H9 (cell line): Measurements from ENCODE around the gene TMED8. TPM values are rescaled to one million over a fixed set of nuclear protein-coding genes. Genes with fewer than 3 reads are reported as not detected.

Source experiments
- DNase-seq: peaks from one replicate; pipeline ENCODE4 v3.0.0-alpha.2; 2017
- H2AFZ ChIP-seq: one replicate; pipeline ENCODE4 v1.6.1; 2013; ENCODE audit warnings: mild to moderate bottlenecking, low read length, control low read depth, moderate library complexity
- H2AK5ac ChIP-seq: 2 replicates; pipeline ENCODE4 v1.6.1; 2013; ENCODE audit warnings: low read length, control low read depth, mixed read lengths; ENCODE audit not compliant: insufficient read length
- H2BK120ac ChIP-seq: one replicate; pipeline ENCODE4 v1.6.1; 2013; ENCODE audit warnings: low read depth, mild to moderate bottlenecking, low read length, control low read depth, inconsistent platforms; ENCODE audit not compliant: poor library complexity, severe bottlenecking
- H2BK12ac ChIP-seq: 2 replicates; pipeline ENCODE4 v1.6.1; 2013; ENCODE audit warnings: low read length, control low read depth, mixed read lengths, low read depth; ENCODE audit not compliant: insufficient read length
- H2BK15ac ChIP-seq: 2 replicates; pipeline ENCODE4 v1.6.1; 2013; ENCODE audit warnings: low read depth, low read length, control low read depth
- H2BK20ac ChIP-seq: one replicate; pipeline ENCODE4 v1.6.1; 2013; ENCODE audit warnings: low read depth, mild to moderate bottlenecking, low read length, control low read depth, inconsistent platforms; ENCODE audit not compliant: poor library complexity, severe bottlenecking
- H2BK5ac ChIP-seq: 2 replicates; pipeline ENCODE4 v1.6.1; 2013; ENCODE audit warnings: low read length, control low read depth, mixed read lengths; ENCODE audit not compliant: insufficient read length
- H3K14ac ChIP-seq: 2 replicates; pipeline ENCODE4 v1.6.1; 2013; ENCODE audit warnings: low read length, control low read depth; ENCODE audit not compliant: insufficient read depth
- H3K18ac ChIP-seq: 2 replicates; pipeline ENCODE4 v1.6.1; 2013; ENCODE audit warnings: low read depth, mild to moderate bottlenecking, mixed read lengths, low read length, control low read depth; ENCODE audit not compliant: insufficient read length
- H3K23ac ChIP-seq: 2 replicates; pipeline ENCODE4 v1.6.1; 2013; ENCODE audit warnings: low read length, control low read depth, mixed read lengths, low read depth; ENCODE audit not compliant: insufficient read length
- H3K23me2 ChIP-seq: 2 replicates; pipeline ENCODE4 v1.6.1; 2013; ENCODE audit warnings: low read depth, mild to moderate bottlenecking, mixed read lengths, low read length, control low read depth; ENCODE audit not compliant: insufficient read length, poor library complexity, severe bottlenecking
- H3K27ac ChIP-seq: 2 replicates; pipeline ENCODE4 v1.5.1; 2013; ENCODE audit warnings: low read length, control low read depth, mixed read lengths, low read depth; ENCODE audit not compliant: insufficient read length
- H3K27me3 ChIP-seq: 2 replicates; pipeline ENCODE4 v1.6.1; 2013; ENCODE audit warnings: low read length, control low read depth, inconsistent platforms; ENCODE audit not compliant: insufficient read depth
- H3K4ac ChIP-seq: 2 replicates; pipeline ENCODE4 v1.6.1; 2013; ENCODE audit warnings: low read depth, mild to moderate bottlenecking, control low read depth, inconsistent platforms, low read length, moderate library complexity
- H3K4me1 ChIP-seq: 2 replicates; pipeline ENCODE4 v1.6.1; 2013; ENCODE audit warnings: low read length, control low read depth, inconsistent platforms; ENCODE audit not compliant: insufficient read depth
- H3K4me2 ChIP-seq: 2 replicates; pipeline ENCODE4 v1.6.1; 2013; ENCODE audit warnings: low read length, control low read depth, mixed read lengths; ENCODE audit not compliant: insufficient read length, insufficient read depth
- H3K56ac ChIP-seq: 2 replicates; pipeline ENCODE4 v1.6.1; 2013; ENCODE audit warnings: low read depth, mild to moderate bottlenecking, mixed read lengths, low read length, control low read depth; ENCODE audit not compliant: insufficient read length
- H3K79me1 ChIP-seq: 2 replicates; pipeline ENCODE4 v1.6.1; 2013; ENCODE audit warnings: low read depth, mild to moderate bottlenecking, moderate library complexity, low read length, control low read depth, inconsistent platforms; ENCODE audit not compliant: insufficient read depth, poor library complexity, severe bottlenecking
- H3K79me2 ChIP-seq: 2 replicates; pipeline ENCODE4 v1.6.1; 2013; ENCODE audit warnings: low read length, control low read depth, inconsistent platforms; ENCODE audit not compliant: insufficient read depth
- H3K9ac ChIP-seq: 2 replicates; pipeline ENCODE4 v1.6.1; 2013; ENCODE audit warnings: low read length, control low read depth, mixed read lengths; ENCODE audit not compliant: insufficient read length; ENCODE audit errors: extremely low read depth
- H3K9me3 ChIP-seq: one replicate; pipeline ENCODE4 v1.6.1; 2013; ENCODE audit warnings: low read depth, low read length, inconsistent platforms; ENCODE audit not compliant: control insufficient read depth
- H3T11ph ChIP-seq: one replicate; pipeline ENCODE4 v1.6.1; 2013; ENCODE audit warnings: mild to moderate bottlenecking, low read length, control low read depth, inconsistent platforms
- H4K20me1 ChIP-seq: one replicate; pipeline ENCODE4 v1.6.1; 2013; ENCODE audit not compliant: control insufficient read depth, insufficient read length, insufficient read depth
- H4K5ac ChIP-seq: 2 replicates; pipeline ENCODE4 v1.6.1; 2013; ENCODE audit warnings: low read depth, mild to moderate bottlenecking, mixed read lengths, low read length, control low read depth; ENCODE audit not compliant: insufficient read length
- H4K8ac ChIP-seq: replicated peaks from 2 replicates; pipeline ENCODE4 v1.6.1; 2013; ENCODE audit warnings: low read length, control low read depth, mixed read lengths, low read depth; ENCODE audit not compliant: insufficient read length
- H4K91ac ChIP-seq: 2 replicates; pipeline ENCODE4 v1.6.1; 2013; ENCODE audit warnings: low read depth, mild to moderate bottlenecking, moderate library complexity, mixed read lengths, low read length, control low read depth; ENCODE audit not compliant: insufficient read length
- H3K27ac Mint-ChIP-seq, 3 experiments: 2 replicates in 2 of 3; 3 replicates in 1 of 3; pipeline ENCODE4 v1.8.0; 2020 to 2021; ENCODE audit warnings: mixed read lengths in 3 of 3, mild to moderate bottlenecking in 1 of 3, moderate library complexity in 1 of 3
- H3K27me3 Mint-ChIP-seq: 2 replicates; pipeline ENCODE4 v1.8.0; 2021; ENCODE audit warnings: low read depth, mild to moderate bottlenecking, moderate library complexity, mixed read lengths
- H3K36me3 Mint-ChIP-seq, 3 experiments: 2 replicates in 2 of 3; 3 replicates in 1 of 3; pipeline ENCODE4 v1.8.0; 2020 to 2021; ENCODE audit warnings: low read depth in 3 of 3, mixed read lengths in 3 of 3; ENCODE audit not compliant: insufficient read depth in 1 of 3
- H3K4me1 Mint-ChIP-seq, 2 experiments: 2 replicates each; pipeline ENCODE4 v1.8.0; 2020; ENCODE audit warnings: mixed read lengths in 2 of 2
- H3K4me3 Mint-ChIP-seq, 2 experiments: 2 replicates in 1 of 2; 3 replicates in 1 of 2; pipeline ENCODE4 v1.8.0; 2020 to 2021; ENCODE audit warnings: mild to moderate bottlenecking in 2 of 2, mixed read lengths in 2 of 2, moderate library complexity in 1 of 2
- H3K9me3 Mint-ChIP-seq, 2 experiments: 2 replicates in 1 of 2; 3 replicates in 1 of 2; pipeline ENCODE4 v1.8.0; 2020; ENCODE audit warnings: mild to moderate bottlenecking in 2 of 2, mixed read lengths in 2 of 2, moderate library complexity in 1 of 2
- WGBS: extraction: QIAGEN DNeasy Blood & Tissue Kit; methylation state at CpG from one replicate; pipeline ENCODE4 v1.1.7; 2013; ENCODE audit warnings: missing lambda C conversion rate, low lambda C conversion rate, mixed read lengths; ENCODE audit not compliant: insufficient read length; ENCODE audit errors: extremely low coverage; 5-methylcytosine and 5-hydroxymethylcytosine counted together
- long read RNA-seq: library from polyadenylated mRNA; unstranded; transcript quantifications from one replicate; pipeline ENCODE4 v2.0.0, GENCODE V29; 2020
- total RNA-seq: library from RNA; stranded (reverse); gene quantifications from 2 replicates; pipeline ENCODE4 v1.2.1, GENCODE V29; 2021
- TF ChIP-seq, protein P1 (sequence below): fragments of 200-600 bp; sonication (generic); conservative IDR thresholded peaks from 3 replicates; pipeline ENCODE4 v1.8.0; 2021; ENCODE audit warnings: antibody characterized with exemption, mild to moderate bottlenecking

The TMED8 gene, protein sequence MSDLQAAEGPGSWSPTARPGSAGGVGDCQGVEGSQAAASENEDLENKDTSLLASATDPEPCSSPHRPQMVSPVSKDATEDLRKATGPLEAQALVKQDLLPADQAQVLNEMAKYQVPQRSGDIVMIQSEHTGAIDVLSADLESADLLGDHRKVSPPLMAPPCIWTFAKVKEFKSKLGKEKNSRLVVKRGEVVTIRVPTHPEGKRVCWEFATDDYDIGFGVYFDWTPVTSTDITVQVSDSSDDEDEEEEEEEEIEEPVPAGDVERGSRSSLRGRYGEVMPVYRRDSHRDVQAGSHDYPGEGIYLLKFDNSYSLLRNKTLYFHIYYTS
- 9.1 and 9.5 TPM in 2 replicates for total RNA-seq
- long read RNA-seq, full-length matches to known transcripts = 6 of 12 reads
- long read RNA-seq, partial matches to known transcripts = 0 of 12 reads
- long read RNA-seq, other reads (novel, unspliced or antisense) = 6 of 12 reads

DNA sequence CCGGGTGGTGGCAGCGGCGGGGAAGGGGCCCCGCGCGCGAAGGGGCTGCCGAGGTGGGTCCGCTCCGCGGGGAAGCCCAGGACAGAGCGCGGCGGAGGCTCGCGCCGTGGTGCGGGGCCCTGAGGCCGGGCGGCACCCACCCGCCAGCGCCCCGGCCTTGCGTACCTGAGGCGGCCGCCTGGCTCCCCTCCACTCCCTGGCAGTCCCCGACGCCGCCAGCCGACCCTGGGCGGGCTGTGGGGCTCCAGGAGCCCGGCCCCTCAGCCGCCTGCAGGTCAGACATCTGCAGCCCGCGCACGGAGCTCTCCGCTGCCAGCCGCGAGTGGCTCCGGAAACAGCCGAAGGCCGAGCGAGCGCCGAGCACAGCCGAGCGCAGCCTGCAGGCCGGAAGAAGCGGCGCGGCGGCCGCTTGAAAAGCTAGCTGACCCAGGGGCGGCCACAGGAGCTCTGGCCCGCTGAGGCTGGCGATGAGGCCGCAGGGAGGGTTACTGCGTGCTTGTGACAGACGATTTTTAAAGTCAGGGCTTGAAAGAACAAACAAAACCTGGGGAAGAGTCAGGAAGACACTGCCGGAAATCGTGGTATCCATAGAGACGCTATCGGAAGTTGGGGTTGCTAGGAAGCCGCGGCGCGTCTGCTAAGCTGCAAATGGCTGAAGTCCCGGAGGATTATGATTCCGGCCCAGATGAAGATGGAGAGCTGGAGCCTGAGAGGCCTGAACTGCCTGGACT lies at the start of gene TMED8, which contains the start of gene SAMD15:
Gene TMED8 (minus strand): TSS at position 324 of the 731 bp plus-strand sequence. CDS start 41 bp downstream, at position 283.
Gene SAMD15 (plus strand): TSS at position 609 of the 731 bp plus-strand sequence. CDS start 40 bp downstream, at position 649.
- Histone ChIP-seq H3K27ac (no peak within 1 kb of the TSS), H2AFZ (peak within 1 kb of the TSS; percentile 99), H2BK15ac (no peak within 1 kb of the TSS), H3K4me1 (peaks cover 4% of the 10 kb centered on the region; the same call in 1 of the 2 replicates), H3K18ac (no peak within 1 kb of the TSS), H3K79me2 (no peaks in the 10 kb centered on the region), H3K9me3 (no peaks in the 10 kb centered on the region), H3K9ac (peak within 1 kb of the TSS; percentile 67), H3K23ac (no peak within 1 kb of the TSS), H4K91ac (no peak within 1 kb of the TSS), H3K56ac (no peak within 1 kb of the TSS), H3K14ac (0 out of 2 replicates have a peak within 1 kb of the TSS, but pooled peaks have one; percentile 20), H4K8ac (no peak within 1 kb of the TSS), H2BK5ac (no peak within 1 kb of the TSS), H3K4ac (no peak within 1 kb of the TSS), H3K27me3 (no peaks in the 10 kb centered on the region), H2BK12ac (no peak within 1 kb of the TSS), H3K79me1 (no peaks in the 10 kb centered on the region), H2BK120ac (no peak within 1 kb of the TSS), H3K23me2 (peaks cover 13% of the 10 kb centered on the region), H2AK5ac (no peak within 1 kb of the TSS), H2BK20ac (no peak within 1 kb of the TSS), H3T11ph (no peak within 1 kb of the TSS), H3K4me2 (peak within 1 kb of the TSS; percentile 98), H4K20me1 (no peaks in the 10 kb centered on the region), H4K5ac (no peak within 1 kb of the TSS)
- TF ChIP-seq, protein P1, sequence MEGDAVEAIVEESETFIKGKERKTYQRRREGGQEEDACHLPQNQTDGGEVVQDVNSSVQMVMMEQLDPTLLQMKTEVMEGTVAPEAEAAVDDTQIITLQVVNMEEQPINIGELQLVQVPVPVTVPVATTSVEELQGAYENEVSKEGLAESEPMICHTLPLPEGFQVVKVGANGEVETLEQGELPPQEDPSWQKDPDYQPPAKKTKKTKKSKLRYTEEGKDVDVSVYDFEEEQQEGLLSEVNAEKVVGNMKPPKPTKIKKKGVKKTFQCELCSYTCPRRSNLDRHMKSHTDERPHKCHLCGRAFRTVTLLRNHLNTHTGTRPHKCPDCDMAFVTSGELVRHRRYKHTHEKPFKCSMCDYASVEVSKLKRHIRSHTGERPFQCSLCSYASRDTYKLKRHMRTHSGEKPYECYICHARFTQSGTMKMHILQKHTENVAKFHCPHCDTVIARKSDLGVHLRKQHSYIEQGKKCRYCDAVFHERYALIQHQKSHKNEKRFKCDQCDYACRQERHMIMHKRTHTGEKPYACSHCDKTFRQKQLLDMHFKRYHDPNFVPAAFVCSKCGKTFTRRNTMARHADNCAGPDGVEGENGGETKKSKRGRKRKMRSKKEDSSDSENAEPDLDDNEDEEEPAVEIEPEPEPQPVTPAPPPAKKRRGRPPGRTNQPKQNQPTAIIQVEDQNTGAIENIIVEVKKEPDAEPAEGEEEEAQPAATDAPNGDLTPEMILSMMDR = peak; percentile 29; the same call in 1 of the 3 replicates
- peak within 1 kb of the TSS in 2 of 3 experiments; percentile 38 to 54; a peak in 2 of 7 replicates for H3K27ac Mint-ChIP-seq
- WGBS = no CpG with 5 or more reads among the region's 69 CpGs
- peak; percentile 82 for DNase-seq
- peak within 1 kb of the TSS; percentile 81 to 93; a peak in 4 of 5 replicates for H3K4me3 Mint-ChIP-seq
- H3K27me3 Mint-ChIP-seq = peaks cover 2% of the 10 kb centered on the region
- no peaks in the 10 kb centered on the region for H3K9me3 Mint-ChIP-seq
- H3K36me3 Mint-ChIP-seq = no peaks in the 10 kb centered on the region
- peaks cover 7 to 8% of the 10 kb centered on the region in 2 experiments for H3K4me1 Mint-ChIP-seq
